Measurements from ENCODE around the gene CXCR4.

GRCh38 chr2:136130045-136130444, 12.1 kb upstream of the CXCR4 start:
- no peak for TF ChIP-seq SMC3 (IDR thresholded peaks at IDR 0.05; ENCODE audit: low read depth, low read length)
- TF ChIP-seq FOXM1 (IDR thresholded peaks at IDR 0.05; ENCODE audit: low read depth): no peak
- no peak for TF ChIP-seq POLR2AphosphoS5 (IDR thresholded peaks at IDR 0.05; ENCODE audit: low read depth, low read length)
- TF ChIP-seq TCF12 (IDR thresholded peaks at IDR 0.05): no peak
- no peak for TF ChIP-seq CTCF (IDR thresholded peaks at IDR 0.05)
- no peak for TF ChIP-seq CHD2 (IDR thresholded peaks at IDR 0.05; ENCODE audit: low read length, partially characterized antibody)
- TF ChIP-seq EP300 (IDR thresholded peaks at IDR 0.05; ENCODE audit: borderline replicate concordance in 1 of 2, low read depth in 1 of 2, low read length in 1 of 2): no peak
- no peak for TF ChIP-seq TAF1 (IDR thresholded peaks at IDR 0.05; ENCODE audit: borderline replicate concordance, low read depth, low read length)
- TF ChIP-seq MAX (IDR thresholded peaks at IDR 0.05; ENCODE audit: low read depth): no peak
- TF ChIP-seq EZH2phosphoT487 (IDR thresholded peaks at IDR 0.05; ENCODE audit: borderline replicate concordance, low read depth): no peak

Data from SK-N-SH (cell line).